Measurements from ENCODE around the gene TBC1D17.

DNA sequence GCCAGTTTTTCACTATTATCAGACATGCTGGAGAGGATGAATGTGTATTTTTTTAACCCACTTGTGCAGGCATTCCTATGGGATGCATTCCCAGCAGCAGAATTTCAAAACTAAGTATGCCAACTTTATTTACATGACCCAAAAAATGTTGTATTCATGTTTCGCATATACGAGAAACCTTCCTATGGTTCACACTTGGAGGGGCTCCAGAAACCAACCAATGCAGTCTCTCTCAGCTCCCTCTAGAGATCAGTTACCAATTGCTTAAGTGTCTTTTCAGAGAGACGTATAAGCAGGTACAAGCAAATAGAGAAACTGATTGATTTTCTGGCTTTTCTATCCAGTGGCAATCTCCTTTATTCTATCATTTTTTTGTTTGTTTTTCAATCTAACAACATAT lies 32.1 kb upstream of the TBC1D17 start:
- no peak for TF ChIP-seq POLR2A (IDR thresholded peaks at IDR 0.05)
- TF ChIP-seq, protein P1, sequence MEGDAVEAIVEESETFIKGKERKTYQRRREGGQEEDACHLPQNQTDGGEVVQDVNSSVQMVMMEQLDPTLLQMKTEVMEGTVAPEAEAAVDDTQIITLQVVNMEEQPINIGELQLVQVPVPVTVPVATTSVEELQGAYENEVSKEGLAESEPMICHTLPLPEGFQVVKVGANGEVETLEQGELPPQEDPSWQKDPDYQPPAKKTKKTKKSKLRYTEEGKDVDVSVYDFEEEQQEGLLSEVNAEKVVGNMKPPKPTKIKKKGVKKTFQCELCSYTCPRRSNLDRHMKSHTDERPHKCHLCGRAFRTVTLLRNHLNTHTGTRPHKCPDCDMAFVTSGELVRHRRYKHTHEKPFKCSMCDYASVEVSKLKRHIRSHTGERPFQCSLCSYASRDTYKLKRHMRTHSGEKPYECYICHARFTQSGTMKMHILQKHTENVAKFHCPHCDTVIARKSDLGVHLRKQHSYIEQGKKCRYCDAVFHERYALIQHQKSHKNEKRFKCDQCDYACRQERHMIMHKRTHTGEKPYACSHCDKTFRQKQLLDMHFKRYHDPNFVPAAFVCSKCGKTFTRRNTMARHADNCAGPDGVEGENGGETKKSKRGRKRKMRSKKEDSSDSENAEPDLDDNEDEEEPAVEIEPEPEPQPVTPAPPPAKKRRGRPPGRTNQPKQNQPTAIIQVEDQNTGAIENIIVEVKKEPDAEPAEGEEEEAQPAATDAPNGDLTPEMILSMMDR (IDR thresholded peaks at IDR 0.05), result no peak

Data from adrenal gland (tissue), 5 donors.